Measurements from ENCODE around the gene NLRP5.
"Not testable (repeated sequence)": the region's sequence is repeated elsewhere in the genome, so short reads cannot be mapped to it uniquely, and the experiment has no call there.

The NLRP5 gene

DNA sequence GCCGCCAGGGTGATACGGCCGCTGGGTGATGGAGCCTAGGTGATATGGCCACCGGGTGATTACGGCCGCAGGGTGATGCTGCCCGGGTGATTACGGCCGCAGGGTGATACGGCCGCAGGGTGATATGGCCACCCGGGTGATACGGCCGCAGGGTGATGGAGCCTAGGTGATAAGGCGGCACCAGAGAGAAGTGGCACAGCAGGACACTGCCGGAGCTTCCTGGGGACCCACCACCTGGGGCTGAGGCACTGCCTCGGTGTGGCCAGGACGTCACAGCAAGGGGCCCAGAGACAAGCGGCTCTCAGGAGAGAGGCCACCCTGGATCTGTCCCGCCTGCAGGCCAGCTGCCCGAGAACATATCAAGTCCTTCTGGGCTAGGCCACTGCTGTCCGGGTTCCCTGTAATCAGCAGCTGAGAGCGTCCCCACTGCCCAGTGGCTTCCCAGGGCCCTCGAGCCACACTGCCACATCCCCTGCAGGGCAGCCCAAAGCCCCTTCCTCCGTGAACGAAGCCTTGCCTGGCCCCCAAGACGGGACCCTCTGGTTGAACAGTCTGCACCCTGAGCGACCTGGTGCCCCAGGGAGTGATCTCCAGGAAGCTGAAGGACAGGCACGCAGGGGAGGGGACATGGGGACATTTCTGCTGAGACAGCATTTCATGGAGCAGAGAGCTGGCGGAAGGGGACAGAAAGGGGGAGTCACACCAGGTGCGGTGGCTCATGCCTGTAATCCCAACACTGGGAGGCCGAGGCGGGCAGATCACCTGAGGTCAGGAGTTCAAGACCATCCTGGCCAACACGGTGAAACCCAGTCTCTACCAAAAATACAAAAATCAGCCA lies 112.4 kb downstream of the NLRP5 start:
- DNase-seq (ENCODE audit: low read depth in 2 of 2): no peak

- DNase-seq (ENCODE audit: low read depth in 2 of 2): no peak
Measured at GRCh38 chr19:56099638-56100539, 113.3 kb downstream of the NLRP5 start.

GRCh38 chr19:56101095-56101494 lies 114.5 kb downstream of the NLRP5 start:
- no peak for DNase-seq (ENCODE audit: low read depth in 2 of 2)

DNA sequence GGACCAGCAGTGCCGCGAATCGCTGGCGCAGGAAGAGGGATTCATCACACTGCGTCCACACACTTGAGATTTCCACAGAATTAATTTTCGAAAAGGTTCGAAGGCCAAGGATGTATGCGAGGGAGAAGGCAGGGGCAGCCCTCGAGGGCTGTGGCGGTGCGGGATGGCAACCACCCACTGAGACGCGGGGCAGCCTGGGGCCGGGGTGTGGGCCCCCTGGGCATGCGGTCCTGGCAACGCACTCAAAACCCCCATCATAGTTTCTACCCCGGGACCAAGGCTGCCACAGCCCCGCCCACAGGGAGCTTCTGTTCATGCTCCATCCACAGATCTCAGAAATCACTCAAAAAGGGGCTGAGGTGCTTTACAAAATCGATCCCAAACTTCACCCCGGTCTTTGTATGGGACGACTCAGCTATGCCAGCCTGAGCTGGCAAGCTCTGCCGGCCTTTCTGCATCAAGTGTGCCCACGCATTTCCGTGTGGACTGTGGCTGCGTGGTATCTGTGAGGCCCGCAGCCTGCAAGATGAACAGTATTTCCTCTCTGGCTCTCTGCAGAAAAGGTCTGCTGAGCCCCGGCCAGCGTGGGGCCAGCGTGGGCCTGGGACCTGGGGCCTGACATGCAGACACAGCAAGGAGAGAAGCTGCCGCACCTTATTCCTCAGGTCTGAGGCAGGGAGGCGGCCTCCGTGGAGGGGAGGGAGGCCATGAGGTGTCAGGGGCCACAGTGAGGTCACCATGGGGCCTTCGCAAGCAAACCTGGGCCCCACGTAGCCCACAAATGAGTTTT lies 115.4 kb downstream of the NLRP5 start:
- DNase-seq (ENCODE audit: low read depth in 2 of 2): no peak

DNA sequence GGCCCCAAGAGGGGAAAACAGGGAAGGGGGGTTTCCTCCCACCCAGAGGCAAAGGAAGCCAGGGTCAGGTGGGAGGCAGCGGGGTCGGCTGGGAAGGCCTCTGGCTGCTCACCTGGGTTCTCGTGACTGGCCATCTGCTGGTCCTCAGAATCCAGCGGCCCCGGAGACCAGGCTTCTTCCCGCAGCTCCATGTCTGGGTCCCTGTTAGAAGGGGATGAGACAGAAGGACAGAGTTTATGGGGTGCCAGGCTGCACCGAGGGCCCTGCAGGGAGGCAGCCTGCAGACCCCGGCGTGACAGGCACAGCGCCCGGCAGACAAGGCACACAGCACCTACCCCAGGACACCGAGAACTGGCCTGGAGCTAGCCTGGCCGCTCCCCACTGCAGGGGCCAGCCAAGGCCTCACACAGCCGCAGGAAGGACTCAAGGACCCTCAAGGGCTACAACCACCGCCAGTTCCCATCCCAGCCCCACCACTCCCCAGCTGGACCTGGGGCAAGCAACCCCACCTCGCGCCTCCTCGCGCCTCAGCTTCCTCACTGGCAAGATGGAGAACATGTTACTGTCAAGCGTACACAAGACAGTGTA lies 116.5 kb downstream of the NLRP5 start:
- no peak for DNase-seq (ENCODE audit: low read depth in 2 of 2)

- DNase-seq (ENCODE audit: low read depth in 2 of 2): no peak
Measured at GRCh38 chr19:56104423-56104822, 117.8 kb downstream of the NLRP5 start.

GRCh38 chr19:56105090-56105701 lies 118.6 kb downstream of the NLRP5 start:
- no peak for DNase-seq (ENCODE audit: low read depth in 2 of 2)

GRCh38 chr19:56105831-56106396 lies 119.3 kb downstream of the NLRP5 start:
- not testable (repeated sequence) for DNase-seq (ENCODE audit: low read depth in 2 of 2)

DNA sequence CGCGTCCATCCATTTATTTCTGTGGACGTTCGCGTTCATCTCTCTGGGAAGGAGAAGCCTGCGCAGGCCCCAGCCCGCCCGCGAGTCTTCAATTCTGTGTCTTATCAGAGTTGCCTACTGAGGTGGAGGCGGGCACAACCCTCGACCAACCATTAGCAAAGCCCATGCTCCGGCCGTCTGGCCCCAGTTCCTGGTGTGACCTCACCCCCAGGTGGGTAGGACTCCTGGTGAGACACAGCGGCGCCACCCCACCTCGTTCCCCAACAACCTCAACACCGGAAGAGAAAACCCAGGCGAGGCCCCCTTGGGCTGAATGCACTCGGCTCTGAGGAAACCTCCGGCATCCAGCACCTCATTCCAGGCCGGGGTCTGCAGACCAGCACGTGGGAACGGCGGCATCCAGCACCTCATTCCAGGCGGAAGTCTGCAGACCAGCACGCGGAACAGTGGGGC lies 119.8 kb downstream of the NLRP5 start:
- DNase-seq (ENCODE audit: low read depth in 2 of 2): no peak

GRCh38 chr19:56106993-56107392 lies 120.4 kb downstream of the NLRP5 start:
- no peak for DNase-seq (ENCODE audit: low read depth in 2 of 2)

- no peak for DNase-seq (ENCODE audit: low read depth in 2 of 2)
Measured at GRCh38 chr19:56107626-56108351, 121.2 kb downstream of the NLRP5 start.

- no peak for DNase-seq (ENCODE audit: low read depth in 2 of 2)
Measured at GRCh38 chr19:56108447-56109195, 122.0 kb downstream of the NLRP5 start.

GRCh38 chr19:56109226-56109625 lies 122.7 kb downstream of the NLRP5 start:
- no peak for DNase-seq (ENCODE audit: low read depth in 2 of 2)

GRCh38 chr19:56110515-56111448 lies 124.2 kb downstream of the NLRP5 start:
- no peak for DNase-seq (ENCODE audit: low read depth in 2 of 2)
